Right lobe of liver (tissue), 4 donors: ENCODE measurements around the gene NT5DC1.

Experiments used
- POLR2A ChIP-seq: fragments of 450-650 bp; IDR thresholded peaks from one replicate; pipeline ENCODE4 v1.6.1; 2017; ENCODE audit warnings: antibody characterized with exemption, mild to moderate bottlenecking
- TF ChIP-seq, protein P1 (sequence below), 4 donors: fragments of 200-600 bp in 3 of 4; fragments of 450-650 bp in 1 of 4; IDR thresholded peaks; one replicate each; pipeline versions ENCODE4 v1.5.1 to v1.8.0; 2016 to 2022; ENCODE audit warnings: antibody characterized with exemption in 4 of 4, mild to moderate bottlenecking in 2 of 4
- donor health status: DM: no; HTN: no; CAD: no.
- donor health status: DM: no; HTN: no; CAD: no.
- donor health status: DM: no; HTN: yes; CAD: no.

- TF ChIP-seq, protein P1, sequence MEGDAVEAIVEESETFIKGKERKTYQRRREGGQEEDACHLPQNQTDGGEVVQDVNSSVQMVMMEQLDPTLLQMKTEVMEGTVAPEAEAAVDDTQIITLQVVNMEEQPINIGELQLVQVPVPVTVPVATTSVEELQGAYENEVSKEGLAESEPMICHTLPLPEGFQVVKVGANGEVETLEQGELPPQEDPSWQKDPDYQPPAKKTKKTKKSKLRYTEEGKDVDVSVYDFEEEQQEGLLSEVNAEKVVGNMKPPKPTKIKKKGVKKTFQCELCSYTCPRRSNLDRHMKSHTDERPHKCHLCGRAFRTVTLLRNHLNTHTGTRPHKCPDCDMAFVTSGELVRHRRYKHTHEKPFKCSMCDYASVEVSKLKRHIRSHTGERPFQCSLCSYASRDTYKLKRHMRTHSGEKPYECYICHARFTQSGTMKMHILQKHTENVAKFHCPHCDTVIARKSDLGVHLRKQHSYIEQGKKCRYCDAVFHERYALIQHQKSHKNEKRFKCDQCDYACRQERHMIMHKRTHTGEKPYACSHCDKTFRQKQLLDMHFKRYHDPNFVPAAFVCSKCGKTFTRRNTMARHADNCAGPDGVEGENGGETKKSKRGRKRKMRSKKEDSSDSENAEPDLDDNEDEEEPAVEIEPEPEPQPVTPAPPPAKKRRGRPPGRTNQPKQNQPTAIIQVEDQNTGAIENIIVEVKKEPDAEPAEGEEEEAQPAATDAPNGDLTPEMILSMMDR (IDR thresholded peaks at IDR 0.05) = no peak
- no peak for TF ChIP-seq POLR2A
These were observed 104.6 kb downstream of the NT5DC1 start for GRCh38 chr6:116205281-116205680.
